Trophoblast cell (in vitro differentiated cells and primary cell): ENCODE measurements around the gene GLDC.
A peak's percentile ranks its signal among the peaks of the same experiment; 100 is the strongest.

Experiments
- DNase-seq, 2 donors: peaks; one replicate each; pipeline ENCODE4 v3.0.0-alpha.2; 2016
- H2AFZ ChIP-seq: 2 replicates; pipeline ENCODE4 v1.6.1; 2013; ENCODE audit warnings: low read length, moderate library complexity, mild to moderate bottlenecking; ENCODE audit not compliant: insufficient read depth, poor library complexity
- H2AK5ac ChIP-seq: 2 replicates; pipeline ENCODE4 v1.6.1; 2013; ENCODE audit warnings: mild to moderate bottlenecking, low read length
- H2BK120ac ChIP-seq: 2 replicates; pipeline ENCODE4 v1.6.1; 2013; ENCODE audit warnings: low read length, mild to moderate bottlenecking, moderate library complexity; ENCODE audit not compliant: insufficient read depth, poor library complexity
- H2BK12ac ChIP-seq: 2 replicates; pipeline ENCODE4 v1.6.1; 2013; ENCODE audit warnings: mild to moderate bottlenecking, low read length, moderate library complexity
- H2BK5ac ChIP-seq: 2 replicates; pipeline ENCODE4 v1.6.1; 2013; ENCODE audit warnings: low read length, low read depth, moderate library complexity, mild to moderate bottlenecking; ENCODE audit not compliant: poor library complexity
- H3K14ac ChIP-seq: 2 replicates; pipeline ENCODE4 v1.6.1; 2013; ENCODE audit warnings: mild to moderate bottlenecking, low read length
- H3K18ac ChIP-seq: 2 replicates; pipeline ENCODE4 v1.6.1; 2013; ENCODE audit warnings: mild to moderate bottlenecking, low read length
- H3K23ac ChIP-seq: 2 replicates; pipeline ENCODE4 v1.6.1; 2013; ENCODE audit warnings: low read length
- H3K27ac ChIP-seq: 2 replicates; pipeline ENCODE4 v1.5.1; 2013; ENCODE audit warnings: low read depth, mild to moderate bottlenecking, inconsistent platforms, low read length, moderate library complexity
- H3K27me3 ChIP-seq: 2 replicates; pipeline ENCODE4 v1.6.1; 2013; ENCODE audit warnings: inconsistent platforms, mild to moderate bottlenecking, low read length, moderate library complexity; ENCODE audit not compliant: insufficient read depth
- H3K36me3 ChIP-seq, 2 experiments: 1 replicate in 1 of 2; 2 replicates in 1 of 2; pipeline ENCODE4 v1.6.1; 2013; ENCODE audit warnings: low read length in 2 of 2, mild to moderate bottlenecking in 2 of 2, moderate library complexity in 1 of 2; ENCODE audit not compliant: insufficient read depth in 2 of 2, control insufficient read depth in 1 of 2
- H3K4ac ChIP-seq: 2 replicates; pipeline ENCODE4 v1.6.1; 2013; ENCODE audit warnings: low read depth, mild to moderate bottlenecking, low read length, moderate library complexity
- H3K4me1 ChIP-seq, 2 experiments: 1 replicate in 1 of 2; 2 replicates in 1 of 2; pipeline ENCODE4 v1.6.1; 2013; ENCODE audit warnings: low read length in 2 of 2, mild to moderate bottlenecking in 2 of 2, moderate library complexity in 1 of 2; ENCODE audit not compliant: insufficient read depth in 2 of 2, control insufficient read depth in 1 of 2
- H3K4me2 ChIP-seq: 2 replicates; pipeline ENCODE4 v1.6.1; 2013; ENCODE audit warnings: inconsistent platforms, mild to moderate bottlenecking, low read length, moderate library complexity
- H3K4me3 ChIP-seq: 2 replicates; pipeline ENCODE4 v1.5.1; 2013; ENCODE audit warnings: mild to moderate bottlenecking, low read depth, low read length, inconsistent platforms
- H3K79me1 ChIP-seq: one replicate; pipeline ENCODE4 v1.6.1; 2013; ENCODE audit warnings: low read length
- H3K79me2 ChIP-seq: 2 replicates; pipeline ENCODE4 v1.6.1; 2013; ENCODE audit warnings: low read length, mild to moderate bottlenecking; ENCODE audit not compliant: control insufficient read depth, insufficient read depth, poor library complexity
- H3K9ac ChIP-seq: 2 replicates; pipeline ENCODE4 v1.6.1; 2013; ENCODE audit warnings: mild to moderate bottlenecking, low read length
- H3K9me3 ChIP-seq: 2 replicates; pipeline ENCODE4 v1.6.1; 2013; ENCODE audit warnings: low read depth, mild to moderate bottlenecking, control low read depth, inconsistent platforms, low read length; ENCODE audit not compliant: insufficient read depth
- H4K12ac ChIP-seq: 2 replicates; pipeline ENCODE4 v1.6.1; 2013; ENCODE audit warnings: low read depth, mild to moderate bottlenecking, low read length, moderate library complexity
- H4K8ac ChIP-seq: 2 replicates; pipeline ENCODE4 v1.6.1; 2013; ENCODE audit warnings: low read depth, mild to moderate bottlenecking, low read length, moderate library complexity
- H4K91ac ChIP-seq: one replicate; pipeline ENCODE4 v1.6.1; 2013; ENCODE audit warnings: low read depth, mild to moderate bottlenecking, low read length, moderate library complexity
- WGBS: extraction: QIAGEN DNeasy Blood & Tissue Kit; methylation state at CpG from one replicate; pipeline ENCODE4 v1.1.7; 2013; ENCODE audit warnings: missing lambda C conversion rate; ENCODE audit not compliant: insufficient read length, insufficient coverage; ENCODE audit errors: extremely low coverage; 5-methylcytosine and 5-hydroxymethylcytosine counted together

The GLDC gene

GRCh38 chr9:6576987-6577386 is 68.5 kb downstream of the GLDC start:
- H3K79me2 ChIP-seq: no peaks in the 10 kb centered on the region
- H2AK5ac ChIP-seq: no peak overlapping the region

GRCh38 chr9:6575324-6576034 is 70.0 kb downstream of the GLDC start:
- WGBS: no CpG with 5 or more reads among the region's 4 CpGs
- no peak overlapping the region for H3K27ac ChIP-seq
- H4K91ac ChIP-seq: no peak overlapping the region
- no peaks in the 10 kb centered on the region for H3K79me2 ChIP-seq
- H4K8ac ChIP-seq: no peak overlapping the region
- H3K9me3 ChIP-seq: no peaks in the 10 kb centered on the region
- H3K4me2 ChIP-seq: no peak overlapping the region
- H3K18ac ChIP-seq: no peak overlapping the region
- H2BK12ac ChIP-seq: no peak overlapping the region
- H3K9ac ChIP-seq: no peak overlapping the region
- no peak overlapping the region for H3K4ac ChIP-seq
- H3K27me3 ChIP-seq: no peaks in the 10 kb centered on the region
- no peaks in the 10 kb centered on the region for H3K79me1 ChIP-seq
- H2BK5ac ChIP-seq: no peak overlapping the region
- H3K14ac ChIP-seq: no peak overlapping the region
- no peak overlapping the region for H2AK5ac ChIP-seq
- no peak overlapping the region for H2BK120ac ChIP-seq
- no peak overlapping the region for H4K12ac ChIP-seq
- peaks cover 8 to 9% of the 10 kb centered on the region in 2 experiments for H3K4me1 ChIP-seq
- no peak overlapping the region for H3K23ac ChIP-seq
- H2AFZ ChIP-seq: no peak overlapping the region
- no peak for DNase-seq
- H3K4me3 ChIP-seq: no peak overlapping the region
- H3K36me3 ChIP-seq: no peaks in the 10 kb centered on the region

More at GRCh38 chr9:6576987-6577386, 68.5 kb downstream of the GLDC start:
- Histone ChIP-seq H3K9ac (no peak overlapping the region), H4K8ac (no peak overlapping the region), H3K36me3 (no peaks in the 10 kb centered on the region), H3K4me1 (peaks cover 8 to 9% of the 10 kb centered on the region in 2 experiments), H2BK120ac (no peak overlapping the region), H3K9me3 (no peaks in the 10 kb centered on the region), H3K4me3 (no peak overlapping the region), H3K4ac (no peak overlapping the region), H3K79me1 (no peaks in the 10 kb centered on the region), H3K27me3 (no peaks in the 10 kb centered on the region), H4K91ac (no peak overlapping the region), H4K12ac (no peak overlapping the region), H3K23ac (no peak overlapping the region), H3K4me2 (no peak overlapping the region), H2BK5ac (no peak overlapping the region), H3K27ac (no peak overlapping the region), H3K18ac (no peak overlapping the region), H2BK12ac (no peak overlapping the region), H2AFZ (no peak overlapping the region), H3K14ac (no peak overlapping the region)
- DNase-seq: no peak
- no CpG with 5 or more reads among the region's 6 CpGs for WGBS

- H3K36me3 ChIP-seq: peaks cover 2 to 11% of the 10 kb centered on the region in 2 experiments
- WGBS: no CpG with 5 or more reads among the region's 5 CpGs
- no peak overlapping the region for H3K14ac ChIP-seq
- H3K9ac ChIP-seq: no peak overlapping the region
- no peak overlapping the region for H4K12ac ChIP-seq
- no peak overlapping the region for H3K27ac ChIP-seq
- H3K79me2 ChIP-seq: no peaks in the 10 kb centered on the region
- no peak overlapping the region for H3K4me3 ChIP-seq
- no peak overlapping the region for H2AK5ac ChIP-seq
- no peak overlapping the region for H3K18ac ChIP-seq
- peak in 1 of 2 donors; percentile 27 for DNase-seq
- no peaks in the 10 kb centered on the region for H3K9me3 ChIP-seq
- H3K79me1 ChIP-seq: peaks cover 2% of the 10 kb centered on the region
- H2BK12ac ChIP-seq: no peak overlapping the region
- H3K4me1 ChIP-seq: peaks cover 2 to 5% of the 10 kb centered on the region in 2 experiments
- no peak overlapping the region for H4K8ac ChIP-seq
- no peak overlapping the region for H3K4me2 ChIP-seq
- no peak overlapping the region for H2BK120ac ChIP-seq
- H3K27me3 ChIP-seq: no peaks in the 10 kb centered on the region
- H4K91ac ChIP-seq: no peak overlapping the region
- H3K4ac ChIP-seq: no peak overlapping the region
- no peak overlapping the region for H2BK5ac ChIP-seq
- H3K23ac ChIP-seq: no peak overlapping the region
- no peak overlapping the region for H2AFZ ChIP-seq
Observed at GRCh38 chr9:6567140-6567591, 78.4 kb downstream of the GLDC start.

GRCh38 chr9:6566409-6567139 is 79.0 kb downstream of the GLDC start:
- Histone ChIP-seq H3K9ac (no peak overlapping the region), H2AFZ (no peak overlapping the region), H3K9me3 (no peaks in the 10 kb centered on the region), H2AK5ac (no peak overlapping the region), H3K14ac (no peak overlapping the region), H3K79me2 (no peaks in the 10 kb centered on the region), H2BK12ac (peak overlapping the region; percentile 76), H4K12ac (no peak overlapping the region), H3K36me3 (peaks cover 2 to 11% of the 10 kb centered on the region in 2 experiments), H3K4me3 (no peak overlapping the region), H3K79me1 (peaks cover 2% of the 10 kb centered on the region), H3K4ac (no peak overlapping the region), H2BK5ac (peak overlapping the region; percentile 63), H4K8ac (no peak overlapping the region), H3K4me1 (peaks cover 2 to 5% of the 10 kb centered on the region in 2 experiments), H3K18ac (no peak overlapping the region), H4K91ac (peak overlapping the region; percentile 24), H3K4me2 (no peak overlapping the region), H3K23ac (no peak overlapping the region), H3K27me3 (no peaks in the 10 kb centered on the region), H2BK120ac (no peak overlapping the region), H3K27ac (peak overlapping the region; percentile 61)
- no CpG with 5 or more reads among the region's 10 CpGs for WGBS
- peak; percentile 15 to 37 for DNase-seq
